Measurements from ENCODE around the gene TRMT61B.

DNA sequence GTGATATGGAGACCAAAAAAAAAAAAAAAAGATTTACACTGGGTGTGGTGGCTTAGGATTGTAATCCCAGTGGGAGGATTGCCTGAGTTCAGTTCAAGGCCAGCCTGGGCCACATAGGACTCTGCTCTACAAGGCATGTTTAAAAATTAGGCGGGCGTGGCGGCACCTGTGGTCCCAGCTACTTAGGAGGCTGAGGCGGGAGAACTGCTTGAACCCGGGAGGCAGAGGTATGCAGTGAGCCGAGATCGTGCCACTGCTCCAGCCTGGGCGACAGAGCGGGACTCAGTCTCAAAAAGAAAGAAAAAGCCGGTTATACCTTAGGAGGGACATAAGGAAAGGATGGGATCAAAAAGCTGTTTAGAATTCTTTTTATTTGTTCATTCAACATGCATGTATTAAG lies 60.2 kb downstream of the TRMT61B start:
- TF ChIP-seq CTCF (conservative IDR thresholded peaks at IDR 0.05; ENCODE audit: low read depth, low read length) (no peak), POLR2A (IDR thresholded peaks at IDR 0.05; ENCODE audit: low read depth, low read length) (no peak), MAFK (IDR thresholded peaks at IDR 0.05; ENCODE audit: low read depth, low read length) (no peak), BHLHE40 (IDR thresholded peaks at IDR 0.05; ENCODE audit: low read depth, low read length) (no peak), RCOR1 (IDR thresholded peaks at IDR 0.05; ENCODE audit: insufficient replicate concordance, low read length) (no peak), RFX5 (IDR thresholded peaks at IDR 0.05; ENCODE audit: low read depth, low read length) (no peak), RAD21 (IDR thresholded peaks at IDR 0.05; ENCODE audit: low read length) (no peak), CEBPB (IDR thresholded peaks at IDR 0.05; ENCODE audit: low read depth, low read length) (no peak), USF2 (IDR thresholded peaks at IDR 0.05; ENCODE audit: low read depth, low read length) (no peak)
- TF ChIP-seq, protein P1, sequence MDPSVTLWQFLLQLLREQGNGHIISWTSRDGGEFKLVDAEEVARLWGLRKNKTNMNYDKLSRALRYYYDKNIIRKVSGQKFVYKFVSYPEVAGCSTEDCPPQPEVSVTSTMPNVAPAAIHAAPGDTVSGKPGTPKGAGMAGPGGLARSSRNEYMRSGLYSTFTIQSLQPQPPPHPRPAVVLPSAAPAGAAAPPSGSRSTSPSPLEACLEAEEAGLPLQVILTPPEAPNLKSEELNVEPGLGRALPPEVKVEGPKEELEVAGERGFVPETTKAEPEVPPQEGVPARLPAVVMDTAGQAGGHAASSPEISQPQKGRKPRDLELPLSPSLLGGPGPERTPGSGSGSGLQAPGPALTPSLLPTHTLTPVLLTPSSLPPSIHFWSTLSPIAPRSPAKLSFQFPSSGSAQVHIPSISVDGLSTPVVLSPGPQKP (IDR thresholded peaks at IDR 0.05; ENCODE audit: borderline replicate concordance, low read depth, low read length), result no peak
